ENCODE results near the gene ZBTB20.

- TF ChIP-seq CHD2 (IDR thresholded peaks at IDR 0.05; ENCODE audit: low read length, partially characterized antibody) (no peak), CTCF (IDR thresholded peaks at IDR 0.05) (no peak), PBX3 (IDR thresholded peaks at IDR 0.05) (no peak), POLR2AphosphoS5 (IDR thresholded peaks at IDR 0.05; ENCODE audit: low read depth, low read length) (no peak), NRF1 (IDR thresholded peaks at IDR 0.05; ENCODE audit: low read depth, low read length) (no peak), GATA2 (CRISPR knock-in tag; IDR thresholded peaks at IDR 0.05) (no peak), IRF3 (IDR thresholded peaks at IDR 0.05; ENCODE audit: low read depth, low read length) (no peak), USF2 (IDR thresholded peaks at IDR 0.05; ENCODE audit: borderline replicate concordance, low read depth, low read length) (no peak), YY1 (IDR thresholded peaks at IDR 0.05; ENCODE audit: low read depth) (no peak), RAD21 (IDR thresholded peaks at IDR 0.05; ENCODE audit: low read length) (no peak), ELF1 (IDR thresholded peaks at IDR 0.05) (no peak), EP300 (IDR thresholded peaks at IDR 0.05; ENCODE audit: borderline replicate concordance in 1 of 2, low read depth in 1 of 2, low read length in 1 of 2) (no peak), EZH2phosphoT487 (IDR thresholded peaks at IDR 0.05; ENCODE audit: borderline replicate concordance, low read depth) (no peak)
Observed at GRCh38 chr3:114597871-114598270, 549.2 kb downstream of the ZBTB20 start.

Measured in SK-N-SH (cell line).